Measurements from ENCODE around the gene ZNF536.

DNA sequence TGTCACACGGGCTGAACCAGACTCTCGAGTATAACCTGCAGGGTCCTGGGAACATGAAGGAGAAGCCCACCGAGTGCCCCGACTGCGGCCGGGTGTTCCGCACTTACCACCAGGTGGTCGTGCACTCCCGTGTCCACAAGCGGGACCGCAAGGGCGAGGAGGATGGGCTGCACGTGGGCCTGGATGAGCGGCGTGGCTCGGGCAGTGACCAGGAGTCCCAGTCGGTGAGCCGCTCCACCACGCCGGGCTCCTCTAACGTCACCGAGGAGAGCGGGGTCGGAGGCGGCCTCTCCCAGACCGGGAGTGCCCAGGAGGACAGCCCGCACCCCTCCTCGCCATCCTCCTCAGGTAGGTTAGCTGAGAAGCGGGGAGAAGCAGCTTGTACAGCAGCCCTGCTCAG lies 73.2 kb downstream of the ZNF536 start:
- TF ChIP-seq, protein P1, sequence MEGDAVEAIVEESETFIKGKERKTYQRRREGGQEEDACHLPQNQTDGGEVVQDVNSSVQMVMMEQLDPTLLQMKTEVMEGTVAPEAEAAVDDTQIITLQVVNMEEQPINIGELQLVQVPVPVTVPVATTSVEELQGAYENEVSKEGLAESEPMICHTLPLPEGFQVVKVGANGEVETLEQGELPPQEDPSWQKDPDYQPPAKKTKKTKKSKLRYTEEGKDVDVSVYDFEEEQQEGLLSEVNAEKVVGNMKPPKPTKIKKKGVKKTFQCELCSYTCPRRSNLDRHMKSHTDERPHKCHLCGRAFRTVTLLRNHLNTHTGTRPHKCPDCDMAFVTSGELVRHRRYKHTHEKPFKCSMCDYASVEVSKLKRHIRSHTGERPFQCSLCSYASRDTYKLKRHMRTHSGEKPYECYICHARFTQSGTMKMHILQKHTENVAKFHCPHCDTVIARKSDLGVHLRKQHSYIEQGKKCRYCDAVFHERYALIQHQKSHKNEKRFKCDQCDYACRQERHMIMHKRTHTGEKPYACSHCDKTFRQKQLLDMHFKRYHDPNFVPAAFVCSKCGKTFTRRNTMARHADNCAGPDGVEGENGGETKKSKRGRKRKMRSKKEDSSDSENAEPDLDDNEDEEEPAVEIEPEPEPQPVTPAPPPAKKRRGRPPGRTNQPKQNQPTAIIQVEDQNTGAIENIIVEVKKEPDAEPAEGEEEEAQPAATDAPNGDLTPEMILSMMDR (IDR thresholded peaks at IDR 0.05; ENCODE audit: extremely low read depth in 1 of 2, insufficient read depth in 1 of 2, low read depth in 1 of 2, low read length in 2 of 2), result no peak
- TF ChIP-seq POLR2A (IDR thresholded peaks at IDR 0.05; ENCODE audit: low read depth, low read length), result no peak
- TF ChIP-seq, protein P2, sequence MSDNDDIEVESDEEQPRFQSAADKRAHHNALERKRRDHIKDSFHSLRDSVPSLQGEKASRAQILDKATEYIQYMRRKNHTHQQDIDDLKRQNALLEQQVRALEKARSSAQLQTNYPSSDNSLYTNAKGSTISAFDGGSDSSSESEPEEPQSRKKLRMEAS (IDR thresholded peaks at IDR 0.05; ENCODE audit: insufficient read depth, insufficient read length), result no peak
